GM10847 (cell line): ENCODE results near the gene HSD3B2.

Experiments
- POLR2A ChIP-seq: IDR thresholded peaks from 2 replicates; pipeline ENCODE4 v1.6.1; 2011; ENCODE audit not compliant: insufficient read length; ENCODE audit errors: extremely low read depth

The HSD3B2 gene

DNA sequence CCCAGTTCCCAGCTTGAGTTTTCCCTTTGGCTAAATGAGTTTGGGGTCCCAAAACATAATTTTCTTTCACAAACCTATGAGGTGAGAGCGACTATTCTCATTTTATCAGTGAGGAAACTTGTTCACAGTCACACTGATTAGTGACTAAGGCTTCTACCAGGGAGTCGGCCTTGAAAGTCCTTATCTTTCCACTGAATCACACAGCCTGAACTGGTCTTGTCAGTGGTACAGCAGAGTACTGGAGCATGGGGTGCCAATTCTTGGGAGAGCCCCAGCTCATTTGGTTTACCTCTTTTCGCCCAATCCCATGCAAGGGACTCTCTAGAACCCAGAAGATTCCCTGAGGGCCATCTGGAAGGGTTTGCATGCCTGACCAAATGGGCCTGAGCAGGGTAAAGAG is 16.9 kb downstream of the HSD3B2 start:
- no peak for TF ChIP-seq POLR2A

DNA sequence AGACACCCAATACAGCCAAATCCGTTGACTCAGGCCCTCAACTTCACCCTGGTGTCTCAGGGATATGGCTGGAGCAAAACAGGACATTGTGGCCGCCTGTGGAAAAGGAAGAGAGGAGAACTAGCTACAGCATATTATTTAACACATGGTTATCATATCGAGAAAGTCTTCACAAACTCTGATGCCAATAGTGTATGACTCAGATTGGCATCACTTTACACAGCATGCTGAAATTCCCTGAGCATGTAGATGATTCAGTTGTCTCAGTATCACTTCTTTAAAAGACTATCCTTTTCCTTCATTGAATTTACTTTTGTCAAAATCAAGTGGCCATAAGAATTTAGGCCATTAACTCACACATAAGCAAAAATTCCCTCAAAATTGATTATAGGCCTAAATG is 20.1 kb downstream of the HSD3B2 start:
- TF ChIP-seq POLR2A: no peak

DNA sequence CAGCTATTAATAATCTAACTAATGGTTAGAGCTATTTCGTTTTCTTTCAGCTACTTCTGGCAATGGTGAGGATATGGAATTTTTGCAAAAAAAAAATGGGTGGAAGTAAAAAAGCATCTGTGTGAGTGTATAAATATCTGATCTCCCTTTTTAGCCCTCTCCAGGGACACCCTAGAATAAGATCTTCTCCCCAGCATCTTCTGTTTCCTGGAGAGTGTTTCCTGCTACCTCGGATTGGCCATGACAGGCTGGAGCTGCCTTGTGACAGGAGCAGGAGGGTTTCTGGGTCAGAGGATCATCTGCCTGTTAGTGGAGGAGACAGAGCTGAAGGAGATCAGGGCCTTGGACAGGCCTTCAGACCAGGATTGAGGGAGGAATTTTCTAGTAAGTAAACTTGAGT is 23.8 kb downstream of the HSD3B2 start:
- no peak for TF ChIP-seq POLR2A

DNA sequence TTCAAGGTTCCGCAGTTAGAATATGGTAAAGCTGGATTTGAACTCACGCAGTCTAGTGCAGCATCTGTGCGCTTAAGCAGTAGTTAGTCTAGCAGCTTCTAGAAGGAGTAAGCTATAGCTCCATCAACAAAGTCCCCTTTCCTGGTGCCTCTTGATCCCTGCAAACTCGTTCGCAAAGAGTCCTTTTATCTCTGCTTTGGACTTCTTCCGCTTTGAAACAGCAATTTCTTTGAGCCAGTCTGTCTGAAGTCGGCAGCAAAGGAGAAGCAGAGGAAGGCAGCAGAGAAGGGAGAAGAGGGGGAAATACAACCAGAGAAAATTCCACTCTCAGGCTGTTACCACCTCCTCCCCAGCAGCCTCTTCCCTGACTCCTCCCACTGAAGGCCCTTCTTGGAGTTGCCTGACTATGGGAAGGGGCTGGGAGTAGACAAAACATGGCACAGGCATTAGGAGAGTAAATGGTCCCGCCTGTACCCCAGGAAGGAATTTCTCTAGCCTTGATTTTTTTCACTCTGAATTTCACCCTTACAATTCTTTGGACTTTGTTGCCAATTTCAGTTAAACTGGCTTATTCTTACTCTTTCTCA is 25.9 kb downstream of the HSD3B2 start:
- TF ChIP-seq POLR2A: no peak

DNA sequence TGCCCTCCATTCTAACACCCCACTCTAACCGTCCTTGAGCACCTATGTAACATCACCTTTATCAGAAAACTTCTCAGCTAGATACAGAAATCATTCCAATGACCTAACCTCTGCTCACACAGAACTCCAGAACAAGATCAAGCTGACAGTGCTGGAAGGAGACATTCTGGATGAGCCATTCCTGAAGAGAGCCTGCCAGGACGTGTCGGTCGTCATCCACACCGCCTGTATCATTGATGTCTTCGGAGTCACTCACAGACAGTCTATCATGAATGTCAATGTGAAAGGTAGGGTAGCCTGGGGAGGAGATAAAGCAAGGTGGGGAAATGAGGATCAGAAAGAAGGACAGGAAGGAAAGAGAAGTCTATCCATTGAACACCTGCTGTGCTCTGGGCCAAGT is 27.8 kb downstream of the HSD3B2 start:
- no peak for TF ChIP-seq POLR2A

DNA sequence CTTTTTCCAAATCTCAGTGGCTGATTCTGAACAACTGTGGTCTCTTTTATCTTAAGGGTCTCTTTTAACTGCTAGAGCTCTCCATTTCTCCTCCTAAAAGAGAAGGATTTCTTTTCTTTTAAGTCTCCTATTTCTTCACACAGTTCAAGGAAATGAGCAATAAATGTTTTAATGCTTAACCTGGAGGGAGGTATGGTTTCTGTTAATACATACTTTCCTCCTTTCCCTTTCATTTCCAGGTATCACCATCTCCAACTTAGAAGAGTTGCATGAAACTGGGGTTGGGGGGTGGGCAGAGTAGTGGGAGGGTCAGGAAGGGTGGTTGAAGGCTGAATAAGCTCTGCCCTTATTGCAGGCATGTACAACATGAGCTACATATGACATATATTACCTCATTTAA is 31.4 kb downstream of the HSD3B2 start:
- no peak for TF ChIP-seq POLR2A

DNA sequence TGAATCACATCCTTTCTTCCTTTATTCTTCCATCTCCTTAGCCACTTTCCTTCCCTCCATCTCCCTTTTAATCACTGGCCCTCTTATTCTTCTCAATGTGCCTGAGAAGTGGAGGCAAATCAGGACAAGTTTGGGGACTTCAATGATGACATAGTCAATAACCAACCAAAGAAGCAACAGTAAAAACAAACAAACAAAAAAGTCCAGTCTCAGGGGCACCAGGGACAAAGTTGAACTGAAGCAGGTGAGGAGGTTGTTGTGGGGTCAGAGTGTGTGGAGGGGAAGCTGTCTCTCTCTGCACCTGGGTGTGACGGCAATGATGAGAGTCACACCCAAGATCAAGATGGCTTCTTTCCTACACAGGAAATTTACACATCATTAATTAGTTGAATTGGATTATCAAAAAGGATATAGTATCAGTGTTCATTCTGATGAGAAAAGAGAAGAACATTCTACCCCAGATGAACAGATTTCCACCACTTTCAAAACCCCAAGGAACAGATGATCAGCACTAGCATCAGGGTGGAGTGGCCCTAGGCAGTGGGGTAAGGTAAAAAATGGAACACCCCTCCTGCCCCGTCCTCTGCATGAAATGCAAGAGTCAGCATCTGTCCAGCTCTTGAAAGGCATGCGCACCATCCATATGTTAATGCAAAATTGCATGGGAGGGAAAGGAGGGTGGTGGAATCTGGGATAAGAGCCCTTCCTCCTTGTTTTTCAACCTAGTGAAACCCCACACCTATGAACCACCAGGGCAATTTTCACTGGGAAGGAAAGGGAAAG is 32.6 kb downstream of the HSD3B2 start:
- TF ChIP-seq POLR2A: no peak

DNA sequence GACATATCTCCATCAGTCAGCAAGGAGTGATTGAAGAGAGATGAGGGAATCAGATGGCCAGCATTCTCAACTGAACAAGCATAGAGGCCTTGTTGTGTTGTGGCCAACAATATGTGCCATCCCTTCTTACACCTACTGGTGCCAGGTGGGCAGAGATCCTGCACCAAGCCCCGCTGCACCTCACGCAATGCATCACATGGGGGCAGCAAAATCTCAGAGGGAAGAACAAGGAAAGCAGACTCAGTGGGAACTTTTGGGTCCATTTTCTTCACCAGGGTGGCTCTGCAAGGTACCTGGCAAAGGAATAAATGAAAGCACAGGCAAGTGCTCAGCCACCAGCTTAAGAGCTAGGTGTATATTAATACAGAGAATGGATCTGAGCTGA is 33.2 kb downstream of the HSD3B2 start:
- TF ChIP-seq POLR2A: no peak

DNA sequence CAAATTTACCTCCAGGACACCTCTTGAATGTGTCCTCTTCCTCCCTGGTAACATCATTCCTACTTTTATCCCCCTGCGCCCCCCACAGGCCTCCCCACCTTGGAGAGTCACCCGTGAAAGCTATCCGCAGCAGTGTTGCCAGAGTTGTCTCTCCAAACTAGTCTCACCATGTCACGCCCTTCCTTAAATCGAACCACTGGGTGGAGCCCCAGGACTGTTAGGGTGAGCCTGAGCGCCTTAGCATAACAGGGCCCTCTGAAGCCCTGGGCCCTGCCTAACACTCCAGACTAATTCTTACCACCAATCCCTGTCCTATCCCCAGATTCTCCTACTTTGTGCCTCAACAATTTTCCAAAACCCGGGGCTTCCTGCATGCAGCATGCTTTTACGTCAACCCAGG is 35.0 kb downstream of the HSD3B2 start:
- TF ChIP-seq POLR2A: no peak

DNA sequence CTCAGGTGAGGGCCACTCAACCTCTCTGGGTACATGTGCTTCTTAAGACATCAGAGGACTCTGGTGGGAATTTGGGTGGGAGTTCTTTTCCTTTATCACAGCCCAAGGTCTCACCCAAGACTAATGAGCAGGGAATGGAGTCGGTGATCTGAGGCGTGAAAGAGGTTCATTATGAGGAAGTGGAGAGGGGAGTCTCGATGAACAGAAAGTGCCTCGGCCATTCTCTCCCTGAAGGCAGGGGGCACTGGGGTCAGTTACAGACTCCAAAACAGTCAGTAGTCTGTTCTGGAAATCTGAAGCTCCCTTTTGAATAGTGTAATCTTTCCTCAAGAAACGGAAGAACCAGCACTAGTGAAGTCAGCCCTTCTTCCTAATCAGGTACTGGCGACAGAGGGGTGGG is 36.2 kb downstream of the HSD3B2 start:
- TF ChIP-seq POLR2A: no peak

DNA sequence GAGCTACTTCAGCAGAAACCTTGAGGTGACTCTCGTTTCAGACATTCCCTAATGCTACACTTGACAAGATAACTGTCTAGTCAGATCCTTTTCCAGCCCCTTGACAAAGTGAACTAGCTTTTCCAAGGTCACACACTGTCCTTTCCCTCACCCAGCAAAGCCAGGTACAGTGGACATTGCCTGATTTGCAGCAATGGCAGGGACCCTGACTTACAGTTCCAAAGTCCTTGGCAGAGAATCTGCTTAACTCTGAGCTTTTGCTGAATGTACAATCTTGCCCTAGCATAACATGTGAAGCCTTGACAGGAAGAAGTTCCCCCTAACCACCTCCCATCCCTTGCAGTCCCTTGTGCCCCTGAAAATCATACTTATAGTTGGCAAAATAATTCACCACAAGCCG is 37.1 kb downstream of the HSD3B2 start:
- TF ChIP-seq POLR2A: no peak

DNA sequence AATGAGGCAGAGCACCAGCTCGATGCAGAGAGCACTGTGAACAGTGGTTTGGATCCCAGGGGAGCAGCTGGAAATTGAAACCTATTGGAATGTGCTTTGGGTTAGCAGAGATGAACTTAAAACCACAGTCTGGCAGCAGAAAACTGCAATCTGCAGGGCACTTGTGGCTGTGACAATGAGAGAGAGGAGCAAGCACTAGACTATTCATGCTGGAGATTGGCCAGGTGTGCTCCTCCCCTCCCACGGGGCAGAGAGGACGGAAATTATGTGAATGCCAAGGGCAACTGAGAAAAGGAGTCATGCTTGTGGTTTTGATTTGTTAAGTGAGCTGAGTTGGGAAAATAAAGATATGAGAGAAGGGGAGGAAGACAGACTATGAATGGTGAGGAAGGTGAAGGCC is 38.1 kb downstream of the HSD3B2 start:
- no peak for TF ChIP-seq POLR2A

DNA sequence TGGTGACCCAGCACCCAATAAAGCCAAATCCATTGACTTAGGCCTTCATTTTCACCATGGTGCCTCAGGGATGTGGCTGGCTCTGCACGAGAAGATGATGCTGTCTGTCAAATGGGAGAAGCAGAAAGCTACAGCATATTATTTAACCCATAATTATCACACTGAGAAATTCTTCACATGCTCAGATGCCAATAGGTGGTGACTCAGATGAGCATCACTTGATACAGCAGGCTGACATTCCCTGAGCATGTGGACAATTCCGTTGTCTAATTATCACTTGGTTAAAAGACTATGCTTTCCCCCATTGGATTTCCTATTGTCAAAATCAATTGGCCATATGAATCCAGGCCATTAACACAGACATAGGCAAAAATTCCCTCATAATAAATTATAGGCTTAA is 48.0 kb downstream of the HSD3B2 start:
- no peak for TF ChIP-seq POLR2A

DNA sequence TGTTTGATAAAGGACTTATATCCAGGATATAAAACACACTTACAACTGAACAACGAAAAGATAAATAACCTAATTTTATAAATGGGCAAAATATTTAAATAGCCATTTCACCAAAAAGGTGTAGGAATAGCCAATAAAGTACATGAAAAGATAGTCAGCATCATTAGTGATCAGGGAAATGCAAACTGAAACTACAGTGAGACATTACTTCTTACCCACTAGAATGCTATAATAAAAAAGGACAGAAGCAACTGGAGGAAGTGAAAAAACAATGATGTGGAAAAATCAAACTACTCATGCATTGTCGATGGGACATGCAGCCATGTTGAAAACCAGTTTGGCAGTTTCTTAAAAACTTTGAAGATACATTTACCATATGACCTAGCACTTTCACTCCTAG is 48.6 kb downstream of the HSD3B2 start:
- TF ChIP-seq POLR2A: no peak

DNA sequence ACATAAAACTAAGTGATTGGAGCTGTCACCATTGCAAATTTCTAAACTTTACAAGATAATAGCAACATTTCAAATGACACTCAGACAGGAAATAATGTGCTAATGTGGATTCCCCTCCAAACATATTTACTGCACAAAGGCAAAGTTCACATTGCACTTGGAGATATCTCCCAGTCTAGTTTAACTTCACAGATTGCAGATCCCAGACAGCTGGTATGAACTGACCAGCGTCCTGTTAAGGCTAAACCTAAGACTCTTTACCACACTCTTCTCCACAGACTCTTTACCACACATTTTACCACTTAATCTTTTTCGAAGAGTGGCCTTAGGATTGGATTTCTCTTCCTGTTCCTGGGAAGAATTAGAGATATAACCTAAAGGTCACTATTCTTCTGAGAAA is 51.5 kb downstream of the HSD3B2 start:
- TF ChIP-seq POLR2A: no peak

DNA sequence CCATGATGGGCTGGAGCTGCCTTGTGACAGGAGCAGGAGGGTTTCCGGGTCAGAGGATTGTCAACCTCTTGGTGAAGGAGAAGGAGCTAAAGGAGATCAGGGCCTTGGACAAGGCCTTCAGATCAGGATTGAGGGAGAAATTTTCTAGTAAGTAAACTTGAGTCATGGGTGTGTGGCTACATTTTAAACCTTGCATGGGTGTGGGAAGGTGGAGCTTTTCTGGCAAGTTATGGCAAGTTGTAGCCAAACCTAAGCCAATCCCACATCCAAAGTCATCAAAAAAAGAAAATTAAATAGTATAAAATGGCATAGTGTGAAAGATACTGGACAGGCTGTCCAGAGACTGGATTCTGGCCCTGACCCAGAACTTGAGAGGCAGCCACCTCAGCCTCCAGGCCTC is 52.3 kb downstream of the HSD3B2 start:
- TF ChIP-seq POLR2A: no peak
